Panc1 (cell line): Measurements from ENCODE around the gene MTHFD2L. TPM values are rescaled to one million over a fixed set of nuclear protein-coding genes. Genes with fewer than 3 reads are reported as not detected.

Experiments
- ATAC-seq: fragments of 200-7000 bp; cut with Tn5 transposase; 2 replicates; pipeline ENCODE4 v1.9.1; 2020; ENCODE audit warnings: mild to moderate bottlenecking, moderate library complexity
- BruUV-seq: library from RNA; stranded (reverse); fragments of 400-500 nt; replicated peaks from 2 replicates; lab custom pipeline; 2021; lab: Mats Ljungman, UMichigan
- CTCF ChIA-PET: fragments of 300-600 bp; sonication (Branson Sonifier 250); formaldehyde crosslinking; loops from one replicate; lab custom pipeline; 2022; ENCODE audit warnings: antibody characterized with exemption; lab: Charles Lee
- POLR2A ChIA-PET: fragments of 300-600 bp; sonication (Branson Sonifier 250); formaldehyde crosslinking; loops from one replicate; lab custom pipeline; 2022; ENCODE audit warnings: antibody characterized with exemption; lab: Charles Lee
- DNase-seq: peaks from one replicate; pipeline ENCODE4 v3.0.0-alpha.2; 2010; ENCODE audit warnings: low read depth, low spot score
- H3K27ac ChIP-seq: 2 replicates; pipeline ENCODE4 v1.5.1; 2011; ENCODE audit warnings: mild to moderate bottlenecking, low read length, inconsistent platforms
- H3K27me3 ChIP-seq: fragments of 200-500 bp; sonication (Bioruptor generic); 2 replicates; pipeline ENCODE4 v1.6.0; 2014; ENCODE audit warnings: low read length, inconsistent platforms; ENCODE audit not compliant: control insufficient read depth, insufficient read depth
- H3K36me3 ChIP-seq: fragments of 200-500 bp; sonication (Bioruptor generic); 2 replicates; pipeline ENCODE4 v1.5.1; 2014; ENCODE audit warnings: inconsistent platforms, mild to moderate bottlenecking, low read length, moderate library complexity; ENCODE audit not compliant: control insufficient read depth, insufficient read depth
- H3K4me1 ChIP-seq: 2 replicates; pipeline ENCODE4 v1.5.1; 2011; ENCODE audit warnings: inconsistent platforms, mild to moderate bottlenecking, low read length, moderate library complexity; ENCODE audit not compliant: control insufficient read depth, insufficient read depth
- H3K4me3 ChIP-seq, 2 experiments: 2 replicates each; pipeline ENCODE4 v1.5.1; 2011 to 2012; ENCODE audit warnings: low read depth in 2 of 2, low read length in 2 of 2, mild to moderate bottlenecking in 2 of 2, inconsistent platforms in 1 of 2, moderate library complexity in 1 of 2
- H3K9me3 ChIP-seq: fragments of 200-500 bp; sonication (Bioruptor generic); 2 replicates; pipeline ENCODE4 v1.5.1; 2014; ENCODE audit warnings: low read depth, mild to moderate bottlenecking, inconsistent platforms, low read length, moderate library complexity; ENCODE audit not compliant: control insufficient read depth, insufficient read depth
- POLR2AphosphoS5 ChIP-seq: IDR thresholded peaks from 2 replicates; pipeline ENCODE4 v1.6.1; 2012; ENCODE audit warnings: mild to moderate bottlenecking, low read depth, low read length, moderate library complexity
- SIN3A ChIP-seq: IDR thresholded peaks from 2 replicates; pipeline ENCODE4 v1.6.1; 2012; ENCODE audit warnings: low read depth, mild to moderate bottlenecking, low read length, moderate library complexity, borderline replicate concordance; ENCODE audit not compliant: insufficient read depth
- TCF7L2 ChIP-seq: IDR thresholded peaks from 2 replicates; pipeline ENCODE4 v1.6.1; 2011; ENCODE audit warnings: mild to moderate bottlenecking, low read depth, low read length, inconsistent platforms
- in situ Hi-C: cut with HindIII; loops from 2 replicates; pipeline ENCODE4 v1.10.0; 2016; ENCODE audit warnings: low sequenced_read_pairs, low pct_unique_long_range_greater_than_20kb
- intact Hi-C: fragments of 100-400 bp; cut with micrococcal nuclease; formaldehyde crosslinking; loops from one replicate; pipeline ENCODE4 v1.10.0; 2022; ENCODE audit not compliant: unreplicated experiment
- total RNA-seq: library from RNA; stranded (reverse); gene quantifications from one replicate; pipeline ENCODE4 v1.2.1, GENCODE V29; 2021; ENCODE audit not compliant: unreplicated experiment
- TF ChIP-seq, protein P1 (sequence below): fragments of 450-650 bp; IDR thresholded peaks from 2 replicates; pipeline ENCODE4 v1.5.1; 2017; ENCODE audit warnings: mild to moderate bottlenecking
- TF ChIP-seq, protein P2 (sequence below), 2 experiments: IDR thresholded peaks; 2 replicates each; pipeline ENCODE4 v1.6.1; 2011 to 2012; ENCODE audit warnings: low read depth in 2 of 2, control low read depth in 1 of 2, low read length in 1 of 2, mild to moderate bottlenecking in 1 of 2, moderate library complexity in 1 of 2; ENCODE audit not compliant: insufficient read depth in 1 of 2

MTHFD2L gene
- total RNA-seq, 1 experiment from 2014 or later = 6.6 TPM

DNA sequence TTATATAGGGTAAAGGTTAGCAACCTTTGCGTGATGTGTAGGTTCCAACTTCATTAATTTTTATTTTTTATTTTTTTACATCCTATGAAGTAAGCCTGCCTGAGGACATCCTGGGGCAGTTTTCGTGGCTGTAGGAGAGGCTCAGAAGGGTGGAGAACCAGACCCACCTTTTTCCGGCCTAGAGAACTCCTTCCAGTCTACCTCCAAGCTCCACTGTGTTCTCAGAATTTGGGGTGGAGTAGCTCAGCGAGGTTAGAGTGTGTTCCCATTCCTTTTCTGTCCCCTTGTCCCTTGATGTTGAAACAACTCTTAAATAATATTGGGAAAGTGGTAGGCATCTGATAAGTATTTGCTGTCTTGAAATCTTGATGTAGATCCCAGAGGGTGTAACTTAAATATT is 32.4 kb downstream of the MTHFD2L start:
- intact Hi-C loops = no loop called here
- H3K36me3 ChIP-seq = no peaks in the 10 kb centered on the region
- ChIA-PET POLR2A (no interaction called here), CTCF (no interaction called here)
- BruUV-seq = no TSS peak
- no peak for DNase-seq
- ATAC-seq = no peak
- H3K27ac ChIP-seq = no peak overlapping the region
- H3K4me1 ChIP-seq = no peaks in the 10 kb centered on the region
- no peak overlapping the region for H3K4me3 ChIP-seq
- in situ Hi-C loops = no loop called here
- no peaks in the 10 kb centered on the region for H3K27me3 ChIP-seq
- H3K9me3 ChIP-seq = no peaks in the 10 kb centered on the region
- TF ChIP-seq POLR2AphosphoS5 (no peak), SIN3A (no peak), TCF7L2 (no peak)
- TF ChIP-seq, protein P1, sequence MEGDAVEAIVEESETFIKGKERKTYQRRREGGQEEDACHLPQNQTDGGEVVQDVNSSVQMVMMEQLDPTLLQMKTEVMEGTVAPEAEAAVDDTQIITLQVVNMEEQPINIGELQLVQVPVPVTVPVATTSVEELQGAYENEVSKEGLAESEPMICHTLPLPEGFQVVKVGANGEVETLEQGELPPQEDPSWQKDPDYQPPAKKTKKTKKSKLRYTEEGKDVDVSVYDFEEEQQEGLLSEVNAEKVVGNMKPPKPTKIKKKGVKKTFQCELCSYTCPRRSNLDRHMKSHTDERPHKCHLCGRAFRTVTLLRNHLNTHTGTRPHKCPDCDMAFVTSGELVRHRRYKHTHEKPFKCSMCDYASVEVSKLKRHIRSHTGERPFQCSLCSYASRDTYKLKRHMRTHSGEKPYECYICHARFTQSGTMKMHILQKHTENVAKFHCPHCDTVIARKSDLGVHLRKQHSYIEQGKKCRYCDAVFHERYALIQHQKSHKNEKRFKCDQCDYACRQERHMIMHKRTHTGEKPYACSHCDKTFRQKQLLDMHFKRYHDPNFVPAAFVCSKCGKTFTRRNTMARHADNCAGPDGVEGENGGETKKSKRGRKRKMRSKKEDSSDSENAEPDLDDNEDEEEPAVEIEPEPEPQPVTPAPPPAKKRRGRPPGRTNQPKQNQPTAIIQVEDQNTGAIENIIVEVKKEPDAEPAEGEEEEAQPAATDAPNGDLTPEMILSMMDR = no peak
- TF ChIP-seq, protein P2, sequence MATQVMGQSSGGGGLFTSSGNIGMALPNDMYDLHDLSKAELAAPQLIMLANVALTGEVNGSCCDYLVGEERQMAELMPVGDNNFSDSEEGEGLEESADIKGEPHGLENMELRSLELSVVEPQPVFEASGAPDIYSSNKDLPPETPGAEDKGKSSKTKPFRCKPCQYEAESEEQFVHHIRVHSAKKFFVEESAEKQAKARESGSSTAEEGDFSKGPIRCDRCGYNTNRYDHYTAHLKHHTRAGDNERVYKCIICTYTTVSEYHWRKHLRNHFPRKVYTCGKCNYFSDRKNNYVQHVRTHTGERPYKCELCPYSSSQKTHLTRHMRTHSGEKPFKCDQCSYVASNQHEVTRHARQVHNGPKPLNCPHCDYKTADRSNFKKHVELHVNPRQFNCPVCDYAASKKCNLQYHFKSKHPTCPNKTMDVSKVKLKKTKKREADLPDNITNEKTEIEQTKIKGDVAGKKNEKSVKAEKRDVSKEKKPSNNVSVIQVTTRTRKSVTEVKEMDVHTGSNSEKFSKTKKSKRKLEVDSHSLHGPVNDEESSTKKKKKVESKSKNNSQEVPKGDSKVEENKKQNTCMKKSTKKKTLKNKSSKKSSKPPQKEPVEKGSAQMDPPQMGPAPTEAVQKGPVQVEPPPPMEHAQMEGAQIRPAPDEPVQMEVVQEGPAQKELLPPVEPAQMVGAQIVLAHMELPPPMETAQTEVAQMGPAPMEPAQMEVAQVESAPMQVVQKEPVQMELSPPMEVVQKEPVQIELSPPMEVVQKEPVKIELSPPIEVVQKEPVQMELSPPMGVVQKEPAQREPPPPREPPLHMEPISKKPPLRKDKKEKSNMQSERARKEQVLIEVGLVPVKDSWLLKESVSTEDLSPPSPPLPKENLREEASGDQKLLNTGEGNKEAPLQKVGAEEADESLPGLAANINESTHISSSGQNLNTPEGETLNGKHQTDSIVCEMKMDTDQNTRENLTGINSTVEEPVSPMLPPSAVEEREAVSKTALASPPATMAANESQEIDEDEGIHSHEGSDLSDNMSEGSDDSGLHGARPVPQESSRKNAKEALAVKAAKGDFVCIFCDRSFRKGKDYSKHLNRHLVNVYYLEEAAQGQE (IDR thresholded peaks at IDR 0.05; ENCODE audit: insufficient read depth in 1 of 2, low read depth in 2 of 2, low read length in 1 of 2) = no peak

DNA sequence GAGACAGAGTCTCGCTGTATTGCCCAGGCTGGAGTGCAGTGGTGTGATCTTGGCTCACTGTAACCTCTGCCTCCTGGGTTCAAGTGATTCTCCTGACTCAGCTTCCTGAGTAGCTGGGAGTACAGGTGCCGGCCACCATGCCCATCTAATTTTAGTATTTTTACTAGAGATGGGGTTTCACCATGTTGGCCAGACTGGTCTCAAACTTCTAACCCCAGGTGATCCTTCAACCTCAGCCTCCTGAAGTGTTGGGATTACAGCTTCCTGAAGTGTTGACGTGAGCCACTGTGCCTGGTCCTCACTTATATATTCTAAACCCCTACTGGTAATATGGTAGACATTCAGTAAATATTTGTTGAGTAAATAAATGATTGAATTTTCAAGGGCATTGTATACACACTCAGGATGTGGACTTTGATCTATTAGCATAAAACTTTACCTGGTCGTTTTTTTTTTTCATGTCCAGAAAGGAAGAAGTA is 33.0 kb downstream of the MTHFD2L start:
- intact Hi-C loops = no loop called here
- H3K27ac ChIP-seq = no peak overlapping the region

More for the DNA sequence above, 33.0 kb downstream of the MTHFD2L start:
- in situ Hi-C loops = no loop called here
- BruUV-seq = no TSS peak
- DNase-seq (no peak), ATAC-seq (no peak)
- ChIA-PET POLR2A (no interaction called here), CTCF (no interaction called here)
- TF ChIP-seq, protein P2 (IDR thresholded peaks at IDR 0.05; ENCODE audit: insufficient read depth in 1 of 2, low read depth in 2 of 2, low read length in 1 of 2) = no peak
- no peak for TF ChIP-seq TCF7L2
- TF ChIP-seq SIN3A = no peak
- TF ChIP-seq, protein P1 = no peak
- no peak for TF ChIP-seq POLR2AphosphoS5
- H3K4me1 ChIP-seq = no peaks in the 10 kb centered on the region
- no peaks in the 10 kb centered on the region for H3K36me3 ChIP-seq
- H3K9me3 ChIP-seq = no peaks in the 10 kb centered on the region
- H3K27me3 ChIP-seq = no peaks in the 10 kb centered on the region
- H3K4me3 ChIP-seq = no peak overlapping the region
